ENCODE measurements around the gene CEP104.

- TF ChIP-seq EZH2phosphoT487 (IDR thresholded peaks at IDR 0.05; ENCODE audit: insufficient read depth, low read depth) = no peak
- TF ChIP-seq EZH2 (IDR thresholded peaks at IDR 0.05; ENCODE audit: insufficient read depth, poor library complexity, severe bottlenecking) = no peak
Observed at GRCh38 chr1:3785456-3786157, 71.4 kb downstream of the CEP104 start.
